Measurements from ENCODE around the gene TNFAIP2. TPM values are rescaled to one million over a fixed set of nuclear protein-coding genes. Genes with fewer than 3 reads are reported as not detected.

Gene TNFAIP2
- total and polyA plus RNA-seq, 9 of the 15 experiments (the other 6 are each of a cell fraction or from before 2014, with no cell fraction given): 22.6 to 68.6 (median 44.6) TPM

GRCh38 chr14:103136388-103137271 lies 13.4 kb downstream of the TNFAIP2 start (continued):
- TF ChIP-seq ZNF639 (CRISPR knock-in tag; conservative IDR thresholded peaks at IDR 0.05 in 1 of 2, IDR thresholded peaks at IDR 0.05 in 1 of 2): peak in 1 of 2 experiments; percentile 74; a peak in 2 of 4 replicates
- 0 out of 2 replicates have a peak, but pooled peaks have one; percentile 46 for TF ChIP-seq THRB (CRISPR knock-in tag; conservative IDR thresholded peaks at IDR 0.05)
- TF ChIP-seq CEBPG (CRISPR knock-in tag; IDR thresholded peaks at IDR 0.05): no peak
- no peak for TF ChIP-seq CEBPG (tag; conservative IDR thresholded peaks at IDR 0.05 in 1 of 2, IDR thresholded peaks at IDR 0.05 in 1 of 2)
- peak; percentile 45; the same call in 1 of the 2 replicates for TF ChIP-seq MYC (IDR thresholded peaks at IDR 0.05; ENCODE audit: low read depth, low read length)
- TF ChIP-seq MYC (CRISPR knock-in tag; IDR thresholded peaks at IDR 0.05; ENCODE audit: borderline replicate concordance, low read depth): no peak
- no peak for TF ChIP-seq ZNF589 (CRISPR knock-in tag; IDR thresholded peaks at IDR 0.05; ENCODE audit: low read depth)
- no peak for TF ChIP-seq ZNF445 (CRISPR knock-in tag; IDR thresholded peaks at IDR 0.05; ENCODE audit: low read depth)
- peak; percentile 61; the same call in 1 of the 2 replicates for TF ChIP-seq TFAP4 (CRISPR knock-in tag; IDR thresholded peaks at IDR 0.05; ENCODE audit: borderline replicate concordance)
- peak; percentile 47; the same call in 1 of the 2 replicates for TF ChIP-seq POLR2A (conservative IDR thresholded peaks at IDR 0.05)
- no peak for TF ChIP-seq LCOR (CRISPR knock-in tag; IDR thresholded peaks at IDR 0.05)
- no peak for TF ChIP-seq KLF10 (CRISPR knock-in tag; IDR thresholded peaks at IDR 0.05)
- peak; percentile 60 for TF ChIP-seq ARID1B (IDR thresholded peaks at IDR 0.05)
- TF ChIP-seq YY1 (IDR thresholded peaks at IDR 0.05; ENCODE audit: borderline replicate concordance in 1 of 3, control insufficient read depth in 1 of 3, extremely low read depth in 1 of 3, insufficient read depth in 3 of 3, insufficient read length in 1 of 3, insufficient replicate concordance in 2 of 3, low read depth in 1 of 3, low read length in 2 of 3): no peak
- peak; percentile 15; the same call in 1 of the 2 replicates for TF ChIP-seq FOXJ2 (tag; IDR thresholded peaks at IDR 0.05)
- TF ChIP-seq BCL6 (CRISPR knock-in tag; IDR thresholded peaks at IDR 0.05): no peak
- no peak for TF ChIP-seq WHSC1 (IDR thresholded peaks at IDR 0.05; ENCODE audit: low read length)
- no peak for TF ChIP-seq GABPB1 (CRISPR knock-in tag; IDR thresholded peaks at IDR 0.05)
- no peak for TF ChIP-seq JUNB (CRISPR knock-in tag; conservative IDR thresholded peaks at IDR 0.05)
- peak; percentile 90 for TF ChIP-seq CREB3 (tag; conservative IDR thresholded peaks at IDR 0.05; ENCODE audit: low read depth)
- peak; percentile 34 for TF ChIP-seq RBBP5 (IDR thresholded peaks at IDR 0.05; ENCODE audit: borderline replicate concordance, insufficient read depth, low read length, poor library complexity, severe bottlenecking)
- 0 out of 2 replicates have a peak, but pooled peaks have one; percentile 30 for TF ChIP-seq NBN (IDR thresholded peaks at IDR 0.05; ENCODE audit: low read depth)

All from K562 (cell line).